Uterus (tissue), 4 donors: ENCODE results near the gene SCAPER. TPM values are rescaled to one million over a fixed set of nuclear protein-coding genes. Genes with fewer than 3 reads are reported as not detected.
"Not testable (repeated sequence)": the region's sequence is repeated elsewhere in the genome, so short reads cannot be mapped to it uniquely, and the experiment has no call there.

Source experiments
- DNase-seq, 2 donors: peaks; one replicate each; pipeline ENCODE4 v3.0.0-alpha.2; 2019 to 2020
- H3K27ac ChIP-seq, 2 donors: fragments of 200-600 bp; sonication (generic); 1 replicate in 1 of 2; 2 replicates in 1 of 2; pipeline ENCODE4 v1.5.1; 2016 to 2018
- H3K27me3 ChIP-seq, 2 donors: fragments of 200-600 bp; sonication (generic); one replicate each; pipeline ENCODE4 v1.5.1; 2018 to 2019; ENCODE audit warnings: control low read depth in 1 of 2
- H3K36me3 ChIP-seq, 2 donors: fragments of 200-600 bp; sonication (generic); one replicate each; pipeline ENCODE4 v1.5.1; 2019; ENCODE audit warnings: control low read depth in 1 of 2
- H3K4me1 ChIP-seq, 2 donors: fragments of 200-600 bp; sonication (generic); one replicate each; pipeline ENCODE4 v1.5.1; 2018 to 2019; ENCODE audit warnings: control low read depth in 1 of 2
- H3K4me3 ChIP-seq, 2 donors: fragments of 200-600 bp; sonication (generic); 1 replicate in 1 of 2; 2 replicates in 1 of 2; pipeline ENCODE4 v1.5.1; 2018 to 2019; ENCODE audit warnings: mild to moderate bottlenecking in 1 of 2
- H3K9me3 ChIP-seq, 2 donors: fragments of 200-600 bp; sonication (generic); one replicate each; pipeline ENCODE4 v1.5.1; 2019; ENCODE audit warnings: control low read depth in 1 of 2
- CTCF ChIP-seq, 4 experiments: fragments of 200-600 bp in 2 of 4; fragments of 450-650 bp in 2 of 4; sonication (generic) in 2 of 4; IDR thresholded peaks; one replicate each; pipeline ENCODE4 v1.5.1; 2016 to 2019; ENCODE audit warnings: antibody characterized with exemption in 4 of 4, mild to moderate bottlenecking in 2 of 4, moderate library complexity in 1 of 4
- POLR2A ChIP-seq, 2 donors: fragments of 450-650 bp; IDR thresholded peaks; one replicate each; pipeline ENCODE4 v1.6.1; 2016; ENCODE audit warnings: antibody characterized with exemption in 2 of 2, mild to moderate bottlenecking in 1 of 2, moderate library complexity in 1 of 2
- intact Hi-C: fragments of 100-400 bp; cut with DNase I; formaldehyde crosslinking; loops from one replicate; pipeline ENCODE4 v1.15.1; 2023; ENCODE audit warnings: low total_unique reads
- total RNA-seq, 4 donors: library from RNA; depleted of rRNA in 3 of 4; stranded (reverse); fragments of >200 nt in 3 of 4; gene quantifications; one replicate each; pipeline versions ENCODE4 v1.1.0 to v1.2.4, GENCODE V29; 2014 to 2023
- donor health status: DM: yes; HTN: yes; CAD: no.

The SCAPER gene
- total RNA-seq, 4 donors from 2014 or later = 10.6 to 74.2 (median 32.9) TPM

- no peaks in the 10 kb centered on the region for H3K4me1 ChIP-seq
- TF ChIP-seq CTCF (IDR thresholded peaks at IDR 0.05) (no peak), POLR2A (IDR thresholded peaks at IDR 0.05) (no peak)
- no peak overlapping the region for H3K4me3 ChIP-seq
- intact Hi-C loops = no loop called here
- no peaks in the 10 kb centered on the region for H3K27me3 ChIP-seq
- no peaks in the 10 kb centered on the region for H3K9me3 ChIP-seq
- no peak for DNase-seq
- no peaks in the 10 kb centered on the region for H3K36me3 ChIP-seq
- H3K27ac ChIP-seq = no peak overlapping the region
These were observed 7.3 kb upstream of the SCAPER start for GRCh38 chr15:76912430-76912829.

GRCh38 chr15:76905855-76906254, 715 bp upstream of the SCAPER start:
- Histone ChIP-seq H3K4me3 (peak overlapping the region; percentile 81 to 89), H3K27me3 (no peaks in the 10 kb centered on the region), H3K9me3 (no peaks in the 10 kb centered on the region), H3K27ac (peak overlapping the region; percentile 90 to 95), H3K4me1 (peaks cover 5 to 6% of the 10 kb centered on the region in 2 donors), H3K36me3 (no peaks in the 10 kb centered on the region)
- TF ChIP-seq POLR2A (IDR thresholded peaks at IDR 0.05) (no peak), CTCF (IDR thresholded peaks at IDR 0.05) (no peak)
- intact Hi-C loops = no loop called here
- no peak for DNase-seq

- DNase-seq = peak in 1 of 2 donors; percentile 31
- H3K36me3 ChIP-seq = no peaks in the 10 kb centered on the region
- H3K9me3 ChIP-seq = no peaks in the 10 kb centered on the region
- TF ChIP-seq CTCF (IDR thresholded peaks at IDR 0.05) (no peak), POLR2A (IDR thresholded peaks at IDR 0.05) (no peak)
- peak overlapping the region; percentile 90 to 95 for H3K27ac ChIP-seq
- H3K4me3 ChIP-seq = peak overlapping the region; percentile 81 to 89
- intact Hi-C loops = no loop called here
- H3K4me1 ChIP-seq = peaks cover 5 to 6% of the 10 kb centered on the region in 2 donors
- no peaks in the 10 kb centered on the region for H3K27me3 ChIP-seq
These were observed 603 bp downstream of the SCAPER start for GRCh38 chr15:76904461-76905012.

GRCh38 chr15:76903251-76903681, 1.9 kb downstream of the SCAPER start:
- no peaks in the 10 kb centered on the region for H3K9me3 ChIP-seq
- peak in 1 of 4 experiments; percentile 6 for TF ChIP-seq CTCF (IDR thresholded peaks at IDR 0.05)
- no peak for TF ChIP-seq POLR2A (IDR thresholded peaks at IDR 0.05)
- H3K4me1 ChIP-seq = peaks cover 5 to 6% of the 10 kb centered on the region in 2 donors
- no peak for DNase-seq
- no peaks in the 10 kb centered on the region for H3K36me3 ChIP-seq
- H3K27me3 ChIP-seq = no peaks in the 10 kb centered on the region
- intact Hi-C loops = no loop called here
- no peak overlapping the region for H3K4me3 ChIP-seq
- peak overlapping the region in 1 of 2 donors; percentile 10 for H3K27ac ChIP-seq

GRCh38 chr15:76901965-76902364, 3.2 kb downstream of the SCAPER start:
- no peak for DNase-seq
- intact Hi-C loops = no loop called here
- Histone ChIP-seq H3K4me1 (peaks cover 5 to 6% of the 10 kb centered on the region in 2 donors), H3K36me3 (no peaks in the 10 kb centered on the region), H3K27me3 (no peaks in the 10 kb centered on the region), H3K9me3 (no peaks in the 10 kb centered on the region), H3K27ac (no peak overlapping the region), H3K4me3 (no peak overlapping the region)
- no peak for TF ChIP-seq POLR2A (IDR thresholded peaks at IDR 0.05)
- no peak for TF ChIP-seq CTCF (IDR thresholded peaks at IDR 0.05)

- H3K4me3 ChIP-seq, H3K4me1 ChIP-seq, intact Hi-C loops, H3K9me3 ChIP-seq, H3K36me3 ChIP-seq, DNase-seq, H3K27ac ChIP-seq, H3K27me3 ChIP-seq: not testable (repeated sequence)
These were observed 5.2 kb downstream of the SCAPER start for GRCh38 chr15:76899931-76900310.

- H3K27ac ChIP-seq, H3K4me3 ChIP-seq, H3K36me3 ChIP-seq, DNase-seq, intact Hi-C loops, H3K9me3 ChIP-seq, H3K27me3 ChIP-seq, H3K4me1 ChIP-seq: not testable (repeated sequence)
These were observed 5.8 kb downstream of the SCAPER start for GRCh38 chr15:76899176-76899930.
